ENCODE measurements around the gene DCAF7. TPM values are rescaled to one million over a fixed set of nuclear protein-coding genes. Genes with fewer than 3 reads are reported as not detected.

Gene DCAF7
- total RNA-seq, 1 donor from 2014 or later = 121 TPM

DNA sequence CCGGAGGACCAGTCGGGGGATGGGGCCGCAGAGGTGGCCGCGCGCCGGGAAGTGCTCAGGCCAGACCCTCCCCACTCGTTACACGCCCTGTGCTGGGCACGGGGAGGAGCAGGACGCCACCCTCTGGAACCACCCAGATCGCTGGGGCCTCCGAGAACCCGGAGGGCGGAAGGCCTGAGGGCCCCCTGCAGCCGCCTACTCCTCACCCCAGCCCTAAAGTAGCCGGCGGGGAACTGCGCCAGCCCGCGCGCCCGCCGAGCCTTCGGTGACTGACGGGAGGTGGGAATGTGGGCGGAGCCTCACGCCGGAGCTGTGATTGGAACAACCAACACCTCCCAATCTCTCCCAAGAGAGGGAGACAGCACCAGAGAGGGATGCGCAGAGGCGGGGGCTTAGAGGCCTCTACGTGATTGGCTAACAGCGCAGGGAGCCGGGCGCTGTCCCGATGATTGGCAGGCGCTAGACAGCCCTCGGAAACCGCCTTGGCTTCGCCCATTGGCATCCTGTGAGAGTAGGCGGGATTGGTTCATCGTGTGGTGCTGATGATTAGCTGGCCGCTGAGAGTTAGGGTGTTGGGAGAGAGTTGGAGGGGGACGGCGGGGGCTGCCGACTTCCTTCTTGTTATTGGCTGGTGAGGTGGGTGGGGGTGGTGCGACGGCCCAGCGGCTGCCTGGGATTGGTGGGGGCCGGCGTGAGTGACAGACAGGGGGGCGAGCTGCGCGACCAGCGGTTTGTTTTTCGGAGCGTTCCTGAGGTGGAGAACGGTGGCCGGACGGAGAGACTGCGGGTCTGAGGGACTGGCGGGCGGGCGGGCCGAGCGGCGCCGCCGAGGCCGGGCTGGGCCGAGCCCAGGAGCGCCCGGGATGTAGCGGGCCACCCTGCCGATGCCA lies 71.7 kb downstream of the DCAF7 start, which contains the start of gene MAP3K3:
TSS of gene MAP3K3 (plus strand) at position 734 of the 890 bp plus-strand sequence. CDS start 343 bp downstream, outside the sequence.
- Mint-ChIP-seq H3K4me3 (peak within 1 kb of the TSS; percentile 100), H3K36me3 (ENCODE audit: low read depth) (peaks cover 7% of the 10 kb centered on the region), H3K27me3 (ENCODE audit: insufficient read depth) (peaks cover 7% of the 10 kb centered on the region), H3K4me1 (ENCODE audit: low read depth) (peaks cover 44% of the 10 kb centered on the region), H3K27ac (peak within 1 kb of the TSS; percentile 95), H3K9me3 (no peaks in the 10 kb centered on the region)
- intact Hi-C loops (cut with micrococcal nuclease) = loop anchor here (1.0 to 5.0 kb wide), 9 partner anchors 10 to 640 kb away; partner anchors contain the start of genes CCDC47, DCAF7, FTSJ3 and PSMC5
- DNase-seq (ENCODE audit: low spot score) = peak; percentile 97

DNA sequence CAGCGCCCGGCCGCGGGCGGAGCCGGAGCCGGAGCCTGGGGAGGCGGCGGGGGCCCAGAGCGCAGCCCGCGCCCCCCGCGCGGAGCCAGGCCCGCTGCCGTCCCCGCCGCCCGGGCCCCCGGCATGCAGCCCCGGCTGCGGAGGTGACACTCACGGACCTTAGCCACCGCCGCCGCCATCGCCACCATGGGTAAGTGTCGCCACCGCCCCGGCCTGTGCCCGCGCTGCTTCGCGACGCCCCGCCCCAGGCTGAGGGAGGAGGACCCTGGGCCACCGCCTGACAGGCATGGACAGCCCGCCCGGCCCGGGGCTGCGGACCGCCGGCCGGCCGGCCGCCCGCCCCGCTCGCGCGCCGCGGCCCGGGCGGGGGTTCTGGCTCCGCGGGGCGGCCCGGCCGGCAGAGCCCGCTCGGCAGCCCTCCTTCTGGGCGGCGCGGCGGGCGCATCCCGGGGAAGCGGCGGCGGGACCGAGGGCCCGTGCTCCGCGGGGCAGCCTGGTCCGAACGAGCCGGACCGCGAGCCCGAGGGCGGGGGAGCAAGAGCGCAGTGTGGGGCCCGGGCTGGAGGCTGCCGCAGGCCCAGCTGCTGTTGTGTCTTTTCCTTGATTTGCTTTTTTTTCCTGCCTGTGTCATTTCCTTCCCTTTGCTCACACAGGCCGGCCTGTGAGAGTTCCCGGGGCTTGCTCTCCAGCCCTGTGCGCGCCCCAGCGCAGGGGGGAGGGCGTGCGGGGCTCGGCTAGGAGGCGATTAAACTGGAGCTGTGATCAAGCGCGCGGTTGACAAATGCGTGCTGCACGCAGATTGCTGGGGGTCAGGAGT lies 72.5 kb downstream of the DCAF7 start:
- DNase-seq (ENCODE audit: low spot score) = peak; percentile 59
- Mint-ChIP-seq H3K36me3 (ENCODE audit: low read depth) (peaks cover 7% of the 10 kb centered on the region), H3K4me1 (ENCODE audit: low read depth) (peaks cover 47% of the 10 kb centered on the region), H3K9me3 (no peaks in the 10 kb centered on the region), H3K4me3 (peak overlapping the region; percentile 100), H3K27ac (peak overlapping the region; percentile 95), H3K27me3 (ENCODE audit: insufficient read depth) (peaks cover 4% of the 10 kb centered on the region)
- intact Hi-C loops (cut with micrococcal nuclease) = loop anchor here (1.0 to 5.0 kb wide), 9 partner anchors 10 to 640 kb away; partner anchors contain the start of genes CCDC47, DCAF7, FTSJ3 and PSMC5

DNA sequence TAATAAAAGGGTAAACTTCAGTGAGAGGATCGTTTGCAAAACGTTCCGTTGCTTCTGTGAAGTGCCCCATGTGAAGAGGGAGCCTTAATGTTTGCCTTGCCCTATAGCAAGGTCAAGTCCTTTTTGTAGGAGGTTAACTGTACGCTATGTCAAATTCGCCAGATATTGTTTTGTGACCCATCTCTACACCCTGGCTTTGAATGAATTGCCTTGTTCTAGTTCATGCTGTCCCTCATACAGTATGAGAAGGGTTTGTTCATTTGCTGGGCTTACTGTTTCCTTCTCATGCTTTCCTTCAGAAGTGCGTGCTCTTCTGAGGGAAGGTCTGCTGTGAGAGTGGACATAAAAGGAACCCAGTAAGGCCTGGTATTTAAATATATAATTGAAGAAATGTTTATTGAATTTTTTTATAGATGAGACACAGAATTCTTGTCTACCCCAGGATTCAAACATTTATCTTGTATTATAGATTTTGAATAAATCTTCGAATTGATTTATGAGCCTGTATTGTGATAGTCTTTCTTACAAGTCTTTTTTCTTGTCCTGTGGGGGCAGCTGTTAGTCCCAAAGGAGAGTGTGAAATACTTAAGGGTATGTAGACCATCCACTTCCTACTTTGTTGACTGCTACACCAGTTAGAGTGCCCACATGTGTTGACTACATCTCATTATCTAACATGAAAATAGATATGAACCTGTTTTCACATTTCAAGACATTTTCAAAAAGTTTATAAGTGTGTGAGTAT lies 73.7 kb downstream of the DCAF7 start:
- intact Hi-C loops (cut with micrococcal nuclease) = loop anchor here (2.0 to 5.0 kb wide), 3 partner anchors 203 to 638 kb away; partner anchors contain the start of genes FTSJ3, PSMC5, SMARCD2 and TEX2
- peak overlapping the region; percentile 100 for H3K4me3 Mint-ChIP-seq
- DNase-seq (ENCODE audit: low spot score) = no peak
- H3K27ac Mint-ChIP-seq = peak overlapping the region; percentile 95
- peaks cover 7% of the 10 kb centered on the region for H3K36me3 Mint-ChIP-seq (ENCODE audit: low read depth)
- no peaks in the 10 kb centered on the region for H3K9me3 Mint-ChIP-seq
- no peaks in the 10 kb centered on the region for H3K27me3 Mint-ChIP-seq (ENCODE audit: insufficient read depth)
- H3K4me1 Mint-ChIP-seq (ENCODE audit: low read depth) = peaks cover 47% of the 10 kb centered on the region

DNA sequence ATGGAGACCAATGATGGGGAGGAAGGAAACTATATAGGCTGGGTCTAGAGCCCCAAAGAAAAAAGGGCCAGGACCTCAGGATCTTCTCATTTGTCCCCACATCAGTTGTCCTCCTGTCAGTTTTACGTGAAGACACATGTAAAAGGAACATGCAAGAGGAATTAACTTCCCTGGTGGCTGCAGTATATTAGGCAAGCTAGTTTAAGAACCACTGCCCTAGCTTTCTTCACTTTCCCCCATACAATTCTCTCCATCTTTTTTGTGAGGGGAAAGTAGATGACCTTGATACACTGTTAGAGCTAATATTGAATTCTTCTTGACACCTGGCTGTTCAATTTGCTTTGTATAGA lies 74.2 kb downstream of the DCAF7 start:
- Mint-ChIP-seq H3K27ac (no peak overlapping the region), H3K4me3 (peak overlapping the region; percentile 48), H3K4me1 (ENCODE audit: low read depth) (peaks cover 47% of the 10 kb centered on the region), H3K36me3 (ENCODE audit: low read depth) (peaks cover 7% of the 10 kb centered on the region), H3K9me3 (no peaks in the 10 kb centered on the region), H3K27me3 (ENCODE audit: insufficient read depth) (no peaks in the 10 kb centered on the region)
- intact Hi-C loops (cut with micrococcal nuclease) = loop anchor here (5.0 kb wide), 2 partner anchors 203 to 638 kb away; partner anchors contain the start of genes FTSJ3, PSMC5 and TEX2
- DNase-seq (ENCODE audit: low spot score) = no peak

DNA sequence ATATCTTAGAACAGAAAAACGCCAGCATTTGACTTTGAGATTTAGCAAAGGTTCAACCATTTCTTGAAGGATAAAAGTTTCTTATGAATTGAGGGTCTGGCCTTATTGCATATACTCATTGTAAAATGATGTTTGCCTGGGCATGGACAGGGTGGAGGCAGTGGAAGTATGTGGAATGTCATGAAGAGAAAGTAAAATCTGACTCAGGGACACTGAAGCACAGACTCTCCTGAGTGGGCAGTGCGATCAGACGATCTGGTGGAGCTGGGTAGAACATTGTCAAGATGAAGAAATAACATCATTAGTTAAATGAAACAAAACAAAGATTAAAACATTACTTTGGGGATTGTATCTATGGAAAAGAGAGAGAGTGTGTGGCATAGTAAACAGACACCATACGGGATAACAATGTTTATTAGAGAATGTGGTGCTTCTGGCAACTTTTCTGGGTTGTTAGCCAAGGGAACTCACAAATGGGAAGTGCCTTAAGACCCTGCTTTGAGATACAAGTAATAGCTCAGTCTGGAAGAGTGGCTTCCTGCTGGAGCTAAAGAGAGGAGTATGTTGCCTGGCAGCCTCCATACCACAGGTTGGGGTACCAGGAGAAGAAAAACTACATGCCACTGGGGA lies 76.4 kb downstream of the DCAF7 start:
- Mint-ChIP-seq H3K27me3 (ENCODE audit: insufficient read depth) (no peaks in the 10 kb centered on the region), H3K27ac (no peak overlapping the region), H3K9me3 (no peaks in the 10 kb centered on the region), H3K4me3 (no peak overlapping the region), H3K36me3 (ENCODE audit: low read depth) (peaks cover 7% of the 10 kb centered on the region), H3K4me1 (ENCODE audit: low read depth) (peaks cover 41% of the 10 kb centered on the region)
- intact Hi-C loops (cut with micrococcal nuclease) = no loop called here
- no peak for DNase-seq (ENCODE audit: low spot score)

DNA sequence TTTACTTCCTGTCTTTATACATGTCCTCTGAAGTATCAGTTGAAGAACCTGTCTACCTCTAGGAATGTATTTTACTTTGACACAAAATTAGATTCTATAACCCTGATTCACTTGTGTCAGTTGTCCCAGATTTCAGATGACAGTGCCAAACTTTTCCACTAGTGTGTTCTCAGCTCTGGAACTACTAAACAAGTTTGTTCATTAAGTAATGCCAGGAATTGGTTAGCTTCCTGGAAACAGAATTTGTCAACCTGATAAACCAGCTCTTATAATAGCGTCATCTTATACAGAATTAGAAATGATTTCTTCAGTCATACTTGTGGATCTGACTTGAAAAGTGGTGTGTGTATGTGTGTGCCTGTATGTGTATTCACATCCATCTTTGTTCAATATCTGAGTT lies 79.3 kb downstream of the DCAF7 start:
- H3K27me3 Mint-ChIP-seq (ENCODE audit: insufficient read depth) = no peaks in the 10 kb centered on the region
- H3K36me3 Mint-ChIP-seq (ENCODE audit: low read depth) = peaks cover 18% of the 10 kb centered on the region
- no peak for DNase-seq (ENCODE audit: low spot score)
- no peak overlapping the region for H3K4me3 Mint-ChIP-seq
- peaks cover 40% of the 10 kb centered on the region for H3K4me1 Mint-ChIP-seq (ENCODE audit: low read depth)
- no peaks in the 10 kb centered on the region for H3K9me3 Mint-ChIP-seq
- H3K27ac Mint-ChIP-seq = no peak overlapping the region
- intact Hi-C loops (cut with micrococcal nuclease) = no loop called here

DNA sequence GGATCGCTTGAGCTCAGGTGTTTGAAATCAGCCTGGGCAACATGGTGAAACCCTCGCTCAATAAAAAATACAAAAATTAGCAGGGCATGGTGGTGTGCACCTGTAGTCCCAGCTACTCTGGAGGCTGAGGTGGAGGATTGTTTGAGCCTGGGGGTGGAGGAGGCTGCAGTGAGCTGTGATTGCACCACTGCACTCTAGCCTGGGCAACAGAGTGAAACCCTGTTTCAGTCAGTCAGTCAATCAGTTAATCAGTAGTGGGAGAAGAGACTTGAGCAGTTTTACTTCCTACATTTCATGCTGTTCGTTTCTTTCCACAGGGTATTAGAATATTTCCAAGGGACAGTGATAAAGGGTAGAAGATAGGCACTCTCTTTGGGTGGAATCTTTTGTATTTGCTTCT lies 80.8 kb downstream of the DCAF7 start:
- Mint-ChIP-seq H3K9me3 (no peaks in the 10 kb centered on the region), H3K4me1 (ENCODE audit: low read depth) (peaks cover 26% of the 10 kb centered on the region), H3K4me3 (no peak overlapping the region), H3K27me3 (ENCODE audit: insufficient read depth) (no peaks in the 10 kb centered on the region), H3K27ac (no peak overlapping the region), H3K36me3 (ENCODE audit: low read depth) (peaks cover 27% of the 10 kb centered on the region)
- intact Hi-C loops (cut with micrococcal nuclease) = no loop called here
- no peak for DNase-seq (ENCODE audit: low spot score)

DNA sequence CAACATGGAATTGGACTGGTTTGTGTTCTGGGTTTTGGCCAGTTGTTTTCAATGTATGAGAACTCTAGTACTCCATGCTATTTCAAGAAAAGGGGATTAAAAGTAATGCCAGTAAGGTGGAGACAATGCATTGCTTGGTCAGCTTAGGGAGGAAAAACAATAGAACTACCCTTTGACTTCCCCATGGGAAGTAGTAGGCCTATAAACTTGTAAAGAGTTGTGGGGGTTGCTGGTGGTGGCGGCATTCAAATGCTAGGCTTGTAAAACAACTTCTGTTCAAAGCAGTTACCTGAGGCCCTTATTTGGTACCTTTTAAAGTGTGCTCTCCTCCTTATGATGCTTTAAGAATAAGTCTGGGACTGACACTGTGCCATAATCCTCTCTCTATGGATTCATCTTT lies 81.3 kb downstream of the DCAF7 start:
- Mint-ChIP-seq H3K27ac (no peak overlapping the region), H3K4me1 (ENCODE audit: low read depth) (peaks cover 21% of the 10 kb centered on the region), H3K4me3 (no peak overlapping the region), H3K27me3 (ENCODE audit: insufficient read depth) (no peaks in the 10 kb centered on the region), H3K9me3 (no peaks in the 10 kb centered on the region), H3K36me3 (ENCODE audit: low read depth) (peaks cover 28% of the 10 kb centered on the region)
- no peak for DNase-seq (ENCODE audit: low spot score)
- intact Hi-C loops (cut with micrococcal nuclease) = no loop called here

DNA sequence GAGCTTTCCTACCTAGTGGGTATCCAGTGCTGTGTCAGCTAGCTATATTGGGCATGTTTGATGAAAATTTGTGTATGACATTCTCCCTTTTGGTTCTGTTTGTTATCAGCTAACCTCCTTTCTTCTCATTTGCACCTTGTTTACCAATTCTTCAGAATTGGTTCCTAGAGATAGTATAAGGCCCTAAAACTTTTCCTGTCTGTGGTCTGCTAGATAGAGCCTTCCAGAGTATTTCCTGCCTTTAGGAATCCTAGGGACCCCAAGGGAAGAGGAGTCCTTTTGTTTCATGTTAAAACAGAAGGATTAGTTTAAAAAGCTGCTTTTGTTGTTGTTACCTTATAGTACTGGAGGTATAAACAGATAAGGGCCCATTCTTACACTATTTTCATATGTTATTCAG lies 83.5 kb downstream of the DCAF7 start:
- no peak overlapping the region for H3K27ac Mint-ChIP-seq
- peaks cover 29% of the 10 kb centered on the region for H3K36me3 Mint-ChIP-seq (ENCODE audit: low read depth)
- H3K4me3 Mint-ChIP-seq = no peak overlapping the region
- no peaks in the 10 kb centered on the region for H3K9me3 Mint-ChIP-seq
- intact Hi-C loops (cut with micrococcal nuclease) = no loop called here
- H3K4me1 Mint-ChIP-seq (ENCODE audit: low read depth) = peaks cover 14% of the 10 kb centered on the region
- no peaks in the 10 kb centered on the region for H3K27me3 Mint-ChIP-seq (ENCODE audit: insufficient read depth)
- DNase-seq (ENCODE audit: low spot score) = no peak

DNA sequence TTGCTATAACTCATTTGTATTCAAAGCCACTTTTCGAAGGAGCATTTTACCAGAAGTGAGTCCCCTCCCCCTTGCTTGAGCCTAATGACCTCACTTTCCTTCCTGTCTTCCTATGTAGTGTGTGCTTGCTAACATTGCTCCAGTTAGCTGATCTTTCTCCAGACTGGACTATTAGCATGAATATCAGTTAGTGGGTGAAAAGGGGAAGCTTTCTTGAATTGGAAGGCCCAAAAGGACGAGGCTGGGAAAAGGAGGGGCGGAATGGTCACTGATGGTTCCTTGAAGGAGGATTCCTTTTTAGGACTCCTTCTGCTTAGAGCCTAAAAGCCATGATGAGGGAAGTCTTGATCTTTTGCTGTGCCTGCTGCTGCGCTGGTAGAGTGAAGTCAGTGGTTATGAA lies 83.9 kb downstream of the DCAF7 start:
- intact Hi-C loops (cut with micrococcal nuclease) = no loop called here
- H3K27me3 Mint-ChIP-seq (ENCODE audit: insufficient read depth) = no peaks in the 10 kb centered on the region
- no peaks in the 10 kb centered on the region for H3K9me3 Mint-ChIP-seq
- no peak for DNase-seq (ENCODE audit: low spot score)
- H3K4me3 Mint-ChIP-seq = no peak overlapping the region
- H3K36me3 Mint-ChIP-seq (ENCODE audit: low read depth) = peaks cover 29% of the 10 kb centered on the region
- H3K27ac Mint-ChIP-seq = peak overlapping the region; percentile 62
- H3K4me1 Mint-ChIP-seq (ENCODE audit: low read depth) = peaks cover 18% of the 10 kb centered on the region

DNA sequence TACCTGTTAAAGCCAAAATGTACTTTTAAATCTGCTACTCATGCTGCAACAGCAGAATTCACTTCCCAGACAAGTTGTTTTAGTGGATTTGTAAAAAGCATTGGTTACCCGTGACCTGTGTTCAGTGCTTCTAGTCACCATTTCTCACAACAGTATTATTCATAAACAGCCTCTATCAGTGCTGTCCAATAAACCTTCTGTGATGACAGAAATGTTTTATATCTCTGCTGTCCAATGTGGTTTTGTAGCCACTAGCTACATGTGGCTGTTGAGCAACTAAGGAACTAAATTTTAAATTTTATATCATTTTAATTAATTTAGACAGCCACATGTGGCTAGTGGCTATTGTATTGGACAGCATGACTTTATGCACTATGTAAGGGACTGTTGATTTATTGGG lies 84.5 kb downstream of the DCAF7 start:
- no peak for DNase-seq (ENCODE audit: low spot score)
- Mint-ChIP-seq H3K36me3 (ENCODE audit: low read depth) (peaks cover 29% of the 10 kb centered on the region), H3K27ac (no peak overlapping the region), H3K4me3 (no peak overlapping the region), H3K27me3 (ENCODE audit: insufficient read depth) (no peaks in the 10 kb centered on the region), H3K4me1 (ENCODE audit: low read depth) (peaks cover 21% of the 10 kb centered on the region), H3K9me3 (no peaks in the 10 kb centered on the region)
- intact Hi-C loops (cut with micrococcal nuclease) = no loop called here

DNA sequence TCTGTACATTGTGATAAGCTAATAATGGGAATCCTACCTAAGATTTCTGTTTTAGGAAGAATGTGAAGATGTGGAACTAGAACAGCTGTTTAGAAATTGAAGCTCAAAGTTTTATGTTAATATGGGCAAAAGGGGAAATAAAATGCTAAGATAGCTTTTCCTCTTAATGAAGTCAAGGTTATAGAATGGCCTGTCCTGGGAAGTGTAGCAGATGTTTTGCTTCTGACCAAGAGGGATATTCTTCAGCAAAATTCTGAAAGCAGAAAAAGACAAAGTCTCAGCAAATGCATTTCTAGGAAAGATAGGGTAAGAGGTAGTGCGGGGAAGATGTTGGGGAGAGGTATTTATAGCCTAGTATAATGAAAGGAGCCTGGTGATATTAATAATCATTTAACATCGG lies 85.0 kb downstream of the DCAF7 start:
- DNase-seq (ENCODE audit: low spot score) = no peak
- Mint-ChIP-seq H3K4me1 (ENCODE audit: low read depth) (peaks cover 21% of the 10 kb centered on the region), H3K4me3 (no peak overlapping the region), H3K36me3 (ENCODE audit: low read depth) (peaks cover 29% of the 10 kb centered on the region), H3K27me3 (ENCODE audit: insufficient read depth) (no peaks in the 10 kb centered on the region), H3K27ac (peak overlapping the region; percentile 0), H3K9me3 (no peaks in the 10 kb centered on the region)
- intact Hi-C loops (cut with micrococcal nuclease) = no loop called here
